HG02870 (cell line): Measurements from ENCODE around the gene TLX2.

Experiments
- ATAC-seq: cut with Tn5 transposase; IDR thresholded peaks from one replicate; pipeline ENCODE4 v1.9.1; 2021; ENCODE audit warnings: mild to moderate bottlenecking, moderate library complexity; ENCODE audit not compliant: unreplicated experiment

TLX2 gene

DNA sequence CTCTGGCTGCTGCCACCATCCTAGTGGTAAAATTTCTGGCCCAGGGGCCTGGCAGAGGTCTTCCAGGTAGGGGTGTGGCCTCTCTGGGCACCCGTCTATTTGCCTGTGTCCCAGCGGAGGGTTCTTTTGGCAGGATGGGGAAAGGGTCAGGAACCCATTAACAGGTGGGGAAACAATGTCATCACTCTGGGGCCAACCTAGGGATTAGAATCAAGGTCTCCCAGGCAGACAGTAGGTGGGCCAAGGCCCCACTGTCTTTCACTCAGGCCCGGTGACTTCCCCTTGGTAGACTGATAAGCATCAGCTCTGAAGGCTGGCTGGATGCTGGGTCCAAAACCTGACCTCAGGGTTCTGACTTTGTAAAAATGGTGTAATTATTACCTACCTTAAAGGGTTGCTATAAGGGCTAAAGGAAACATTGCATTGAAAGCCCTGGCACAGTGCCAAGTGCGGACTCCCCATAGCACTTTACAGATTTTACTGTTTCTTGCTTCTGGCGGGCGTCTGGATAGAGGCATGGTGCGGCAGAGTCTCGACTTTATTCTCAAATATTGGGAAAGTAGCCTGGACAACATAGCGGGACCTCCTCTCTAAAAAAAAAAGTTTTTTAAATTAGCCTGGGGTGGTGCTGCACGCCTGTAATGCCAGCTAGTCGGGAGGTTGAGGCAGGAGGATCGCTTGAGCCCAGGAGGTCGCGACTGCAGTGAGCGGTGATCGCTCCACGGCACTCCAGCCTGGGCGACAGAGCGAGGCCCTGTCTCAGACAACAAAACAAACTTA, 17.1 kb upstream of the TLX2 start:
- no peak for ATAC-seq

DNA sequence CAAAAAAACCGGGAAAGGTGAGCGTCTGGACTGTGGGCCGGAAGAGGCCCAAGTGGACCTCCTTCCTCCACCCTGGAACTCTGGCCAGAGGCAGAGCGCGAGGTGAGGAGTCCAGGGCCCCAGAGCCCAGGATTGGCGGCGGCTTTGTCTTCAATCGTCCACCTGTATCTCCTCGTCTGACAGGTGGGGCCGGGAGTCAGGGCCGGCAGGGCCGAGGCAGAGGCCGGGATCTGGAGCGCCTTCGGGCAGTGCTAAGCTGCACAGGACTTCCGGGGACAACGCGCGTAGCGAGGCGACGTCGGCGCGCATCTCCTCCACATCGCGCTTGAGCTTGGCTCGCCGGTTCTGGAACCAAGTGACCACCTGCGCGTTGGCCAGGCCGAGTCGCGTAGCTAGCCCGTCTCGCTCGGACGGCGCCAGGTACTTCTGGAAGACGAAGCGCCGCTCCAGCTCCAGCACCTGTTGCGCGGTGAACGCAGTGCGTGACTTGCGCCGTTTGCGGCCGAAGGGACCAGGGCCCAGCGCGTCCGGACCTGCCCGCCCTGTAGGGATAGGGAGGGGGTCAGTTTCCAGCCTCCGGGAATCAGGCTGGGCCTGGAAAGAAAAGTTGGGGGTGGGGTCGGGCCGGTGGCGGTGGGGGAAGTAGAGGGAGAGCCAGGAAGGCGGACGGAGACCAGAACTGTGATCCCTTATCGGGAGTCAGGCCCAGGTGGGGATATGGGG, 16.3 kb upstream of the TLX2 start:
- ATAC-seq: peak; percentile 45

DNA sequence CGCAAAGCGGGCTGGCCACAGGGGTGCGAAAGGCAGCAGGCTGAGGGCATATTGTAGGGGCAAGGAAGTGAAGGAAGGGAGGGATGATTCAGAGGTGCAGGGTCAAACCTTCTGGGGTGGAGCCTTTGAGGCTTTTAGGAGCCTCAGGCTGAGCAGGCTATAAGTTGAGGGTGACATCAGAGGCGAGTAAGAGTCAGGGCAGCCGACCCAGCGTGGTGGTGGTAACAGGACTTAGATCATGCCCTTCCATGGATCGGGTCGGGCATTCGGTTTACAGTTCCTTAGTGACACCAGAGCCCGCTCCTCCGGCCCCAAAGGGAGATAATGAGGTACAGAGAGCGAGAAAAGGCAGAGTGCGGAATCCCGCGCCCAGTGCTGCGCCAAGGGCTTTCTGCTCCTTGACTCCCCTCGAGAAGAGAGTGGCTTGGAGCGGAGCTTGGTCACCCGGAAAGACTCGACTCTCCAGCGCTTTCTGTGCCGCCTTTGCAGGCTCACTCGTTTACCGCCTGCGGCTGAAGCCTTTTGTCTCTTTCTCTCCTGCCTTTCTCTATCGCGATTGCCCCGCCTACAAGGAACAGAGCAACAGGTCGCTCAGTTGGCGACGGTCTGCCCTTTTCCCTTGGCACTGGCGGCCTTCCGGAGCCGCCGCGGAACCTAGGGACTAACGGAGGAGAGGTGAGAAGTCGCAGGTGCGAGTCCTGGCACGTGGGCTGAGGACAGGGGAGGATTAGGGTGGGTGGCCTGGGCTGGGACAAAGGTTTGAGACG, 15.6 kb upstream of the TLX2 start:
- ATAC-seq: no peak

DNA sequence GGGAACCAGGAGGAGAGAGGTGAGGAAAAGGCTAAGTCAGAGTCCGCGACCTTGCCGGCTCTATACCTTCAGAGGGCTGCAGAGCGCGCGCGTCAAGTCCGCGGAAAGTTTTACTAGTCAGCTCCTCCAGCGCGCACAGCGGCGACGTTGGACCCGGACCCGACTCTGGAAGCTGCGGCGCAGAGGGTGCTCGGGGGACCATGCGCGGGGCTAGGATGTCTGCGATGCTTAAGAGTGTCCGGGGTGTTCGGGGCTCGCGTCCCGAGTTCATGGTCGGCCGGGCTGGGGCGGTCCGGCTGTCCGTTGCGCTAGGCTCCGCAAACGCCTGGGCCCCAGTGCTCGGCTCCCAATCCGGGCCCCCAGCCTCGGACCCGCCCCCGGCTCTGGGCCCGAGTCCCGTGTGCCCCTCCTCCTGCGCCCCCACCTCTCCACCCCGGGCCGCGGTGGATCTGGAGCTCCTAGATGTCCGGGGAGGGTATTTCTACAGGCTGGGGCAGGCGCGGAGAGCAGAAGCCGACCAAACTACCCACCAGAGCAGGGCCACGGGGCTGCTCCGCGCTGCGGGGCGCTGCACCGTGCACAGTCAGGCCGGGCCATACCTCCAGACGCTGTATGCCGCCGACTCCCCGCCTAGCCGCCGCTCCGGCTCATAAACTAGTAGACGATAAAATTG, 14.8 kb upstream of the TLX2 start, which contains the start of gene LBX2:
TSS of gene LBX2 (minus strand) at position 337 of the 673 bp plus-strand sequence. CDS start at position 271, 66 bp downstream.
- ATAC-seq: no peak

DNA sequence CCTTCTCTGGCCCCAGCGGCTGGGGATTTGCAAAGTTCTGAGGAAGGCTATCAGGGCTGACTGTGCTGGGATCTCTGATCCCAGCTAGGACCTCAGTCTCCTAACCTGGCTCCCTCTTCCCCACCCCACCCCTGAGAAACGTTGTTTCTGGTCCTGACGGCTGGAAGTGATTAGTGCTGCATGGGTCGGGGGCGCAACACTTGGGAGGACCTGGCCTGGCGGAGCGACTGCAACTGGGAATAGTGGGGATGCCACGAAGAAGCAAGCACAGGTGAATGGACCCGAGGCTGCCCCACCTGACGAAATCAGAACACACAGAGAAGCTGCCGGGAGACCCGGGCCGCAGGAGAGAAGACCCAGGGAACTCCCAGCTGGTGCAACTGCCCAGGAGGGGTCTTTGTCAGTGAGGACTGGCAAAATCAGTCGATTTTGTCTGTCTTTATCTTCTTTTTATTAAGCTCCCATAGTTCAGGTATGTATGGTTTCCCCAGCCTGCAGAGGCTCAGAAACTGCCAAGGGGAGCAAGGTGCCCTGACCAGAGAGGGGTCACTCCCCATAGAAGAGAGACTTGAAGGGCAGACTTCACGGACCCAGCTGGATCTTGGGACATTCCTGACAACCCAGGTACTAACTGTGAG, 14.2 kb upstream of the TLX2 start:
- no peak for ATAC-seq

DNA sequence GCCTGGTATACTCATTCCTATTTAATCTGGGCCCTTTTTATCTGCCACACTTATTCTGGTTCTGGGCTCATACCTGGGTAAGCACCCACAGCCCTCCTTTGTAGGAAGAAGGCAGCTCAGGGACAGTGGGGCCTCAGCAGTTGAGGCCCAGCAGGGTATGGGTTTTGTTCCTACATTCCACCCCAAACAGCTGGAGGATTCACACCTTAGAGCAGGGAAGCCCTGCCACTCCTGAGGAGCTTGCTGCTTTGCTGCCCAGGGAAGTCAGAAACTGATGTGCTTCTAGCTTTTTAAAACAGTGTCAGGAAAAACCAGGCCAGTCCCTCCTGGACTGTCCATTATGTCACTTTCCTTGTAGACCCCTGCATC, 13.7 kb upstream of the TLX2 start:
- no peak for ATAC-seq

DNA sequence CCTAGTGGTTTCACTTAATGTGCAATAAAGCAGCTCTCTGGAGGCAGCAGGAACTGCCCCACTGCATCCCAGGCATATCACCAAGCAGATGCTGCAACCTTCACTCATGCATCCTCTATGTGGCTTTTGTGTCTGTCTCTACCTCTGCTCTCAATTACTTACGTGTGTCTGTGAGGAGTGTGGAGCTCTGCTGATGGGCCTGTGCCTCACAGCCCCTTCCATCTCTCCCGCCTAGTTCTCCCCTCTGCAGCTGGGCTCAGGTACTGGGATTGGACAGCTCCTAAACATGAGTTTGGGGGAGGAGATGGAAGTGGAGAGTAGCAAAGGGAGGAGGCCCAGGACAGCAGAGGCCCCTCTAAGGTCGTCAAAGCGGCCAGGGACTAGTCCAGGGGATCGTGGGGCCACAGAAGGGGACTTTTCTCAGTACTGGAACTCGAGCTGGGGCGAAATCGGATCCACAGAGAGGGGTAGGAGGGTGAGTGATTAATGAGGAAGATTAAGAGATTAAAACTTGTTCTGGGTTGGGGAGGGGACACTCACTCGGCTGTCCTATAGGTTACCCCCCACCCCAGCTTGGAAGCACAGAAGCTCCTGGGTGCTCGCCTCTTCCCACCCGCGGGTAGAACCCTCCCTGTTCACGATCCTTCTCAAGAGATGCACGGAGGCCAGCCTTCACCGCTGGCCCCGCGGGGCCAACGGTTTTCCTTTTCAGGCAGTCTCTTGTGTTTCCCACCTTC, 12.7 kb upstream of the TLX2 start:
- no peak for ATAC-seq

DNA sequence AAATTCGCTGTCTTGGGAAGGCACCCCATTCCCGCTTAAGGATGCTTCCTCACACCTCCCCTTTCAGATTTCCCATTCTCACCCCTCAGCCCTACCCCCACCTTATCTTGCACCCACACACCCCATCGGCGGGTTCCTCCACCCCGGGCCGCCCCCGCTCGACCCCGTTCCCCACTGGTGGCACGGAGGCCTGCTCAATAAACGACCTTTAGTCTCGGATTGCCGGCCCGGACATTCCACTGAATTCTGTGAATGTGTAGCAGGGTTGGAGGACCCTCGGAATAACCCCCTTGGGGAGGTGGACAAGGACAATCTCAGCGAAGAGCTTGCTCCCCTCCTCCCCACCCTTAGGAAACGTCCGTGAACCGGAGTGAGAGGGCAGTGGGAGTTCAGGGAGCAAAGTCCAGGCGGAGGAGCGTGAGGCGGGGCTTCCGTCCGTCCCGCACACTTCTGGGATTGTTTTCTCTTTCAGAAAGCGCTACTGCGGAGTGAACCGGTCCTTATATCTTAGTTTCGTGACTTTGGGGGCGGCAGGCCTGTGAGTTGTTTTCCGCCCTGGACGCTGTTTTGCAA, 12.0 kb upstream of the TLX2 start:
- ATAC-seq: no peak

DNA sequence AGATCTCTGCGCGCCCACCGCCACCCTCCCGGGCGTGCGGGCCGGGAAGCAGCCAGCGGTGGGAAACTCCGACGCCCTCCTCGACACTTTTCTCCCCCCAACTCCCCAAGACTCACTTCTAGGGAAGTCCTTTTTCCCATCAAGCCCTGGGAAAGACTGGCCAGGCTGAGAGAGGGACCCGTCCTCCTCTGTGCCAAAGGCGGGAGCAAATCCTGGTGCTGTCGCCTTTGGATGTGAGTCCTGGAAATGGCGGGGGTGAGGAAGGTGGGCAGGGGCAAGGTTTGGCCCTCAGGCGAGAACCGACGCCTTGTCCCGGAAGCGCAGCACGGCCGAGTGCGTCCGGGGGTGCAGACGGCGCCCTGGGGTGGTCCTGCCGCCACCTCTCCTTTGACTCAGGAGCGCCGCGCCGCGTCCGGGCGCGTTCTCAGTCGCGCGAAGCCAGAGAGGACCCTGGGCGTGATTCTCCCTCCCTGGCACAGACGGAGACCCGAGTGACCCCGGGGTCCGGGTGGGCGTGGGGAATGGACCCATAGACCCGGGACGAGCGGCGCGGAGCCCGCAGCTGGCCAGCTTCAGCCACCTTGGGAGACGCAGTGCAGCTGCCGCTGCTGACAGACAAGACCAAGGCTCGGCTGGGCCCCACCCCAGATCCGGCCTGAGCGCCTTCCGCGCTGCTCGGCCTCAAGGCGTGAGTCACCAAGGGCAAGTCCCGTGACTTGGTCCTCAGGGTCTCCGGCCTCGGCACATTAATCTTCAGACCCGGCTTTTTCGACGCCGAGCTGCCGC, 11.3 kb upstream of the TLX2 start:
- ATAC-seq: peak; percentile 28

DNA sequence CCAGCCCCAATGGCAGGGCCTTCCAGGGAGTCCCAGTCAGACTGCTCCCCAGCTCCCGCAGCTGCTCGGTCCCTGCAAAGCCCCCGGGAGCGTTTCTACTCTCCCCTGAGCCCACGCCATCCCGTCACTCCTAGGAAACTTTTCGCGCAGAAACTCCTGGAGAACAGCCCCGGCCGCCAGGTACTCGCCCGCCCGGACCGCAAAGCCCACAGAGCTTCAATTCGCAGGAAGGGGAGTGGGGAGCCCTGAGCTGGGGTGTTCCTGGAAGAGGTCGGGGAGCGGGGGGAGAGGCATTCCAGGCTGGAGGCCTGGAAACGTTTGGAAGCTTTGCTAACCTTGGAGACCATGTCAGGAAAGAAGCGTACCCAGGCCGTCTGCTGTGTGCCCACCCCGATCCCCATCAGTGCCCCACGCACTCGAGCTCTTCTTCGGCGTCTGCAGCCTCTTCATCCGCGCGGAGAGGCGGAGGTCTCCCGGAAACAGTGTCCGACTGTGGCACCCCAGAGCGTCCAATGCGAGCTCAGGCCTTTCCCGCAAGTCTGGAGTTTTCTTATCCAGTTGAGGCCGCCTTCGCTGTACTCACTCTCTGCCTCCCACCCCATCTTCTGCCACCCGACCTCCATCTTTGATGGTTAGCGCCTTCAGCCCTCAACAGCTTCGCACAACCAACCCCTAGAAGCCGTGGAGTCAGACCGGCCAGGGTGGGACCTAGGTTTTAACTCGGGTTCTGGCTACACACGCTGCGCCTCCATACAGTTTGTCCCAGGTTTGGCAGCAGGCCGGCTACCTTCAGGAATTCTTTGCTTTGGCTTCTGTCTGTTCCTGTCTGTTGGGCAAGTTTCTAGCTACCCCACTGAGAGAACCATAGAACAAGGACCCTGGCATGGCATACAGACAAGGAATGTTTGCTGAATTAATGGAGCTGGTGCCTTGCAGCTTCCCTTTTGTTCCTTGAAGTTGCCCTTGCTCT, 10.5 kb upstream of the TLX2 start:
- no peak for ATAC-seq

DNA sequence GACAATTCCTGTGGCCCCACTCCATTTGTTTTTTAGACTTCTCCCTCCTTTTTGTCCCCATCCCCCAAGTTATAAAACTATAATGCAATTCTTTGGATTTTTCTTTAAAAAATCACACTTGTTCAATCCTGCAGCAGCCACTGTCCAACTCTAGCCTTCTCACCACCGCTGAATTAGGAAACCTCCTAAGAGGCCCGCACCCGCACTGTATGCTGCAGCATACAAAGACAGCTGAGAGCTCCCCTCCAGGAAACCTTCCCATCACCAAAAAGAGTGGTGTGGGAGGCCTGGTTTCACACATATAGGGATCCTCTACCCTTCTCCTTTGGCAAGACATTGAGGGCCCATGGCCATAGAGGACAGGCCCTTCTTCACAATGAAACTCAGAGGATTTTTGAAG, 9.7 kb upstream of the TLX2 start:
- no peak for ATAC-seq

DNA sequence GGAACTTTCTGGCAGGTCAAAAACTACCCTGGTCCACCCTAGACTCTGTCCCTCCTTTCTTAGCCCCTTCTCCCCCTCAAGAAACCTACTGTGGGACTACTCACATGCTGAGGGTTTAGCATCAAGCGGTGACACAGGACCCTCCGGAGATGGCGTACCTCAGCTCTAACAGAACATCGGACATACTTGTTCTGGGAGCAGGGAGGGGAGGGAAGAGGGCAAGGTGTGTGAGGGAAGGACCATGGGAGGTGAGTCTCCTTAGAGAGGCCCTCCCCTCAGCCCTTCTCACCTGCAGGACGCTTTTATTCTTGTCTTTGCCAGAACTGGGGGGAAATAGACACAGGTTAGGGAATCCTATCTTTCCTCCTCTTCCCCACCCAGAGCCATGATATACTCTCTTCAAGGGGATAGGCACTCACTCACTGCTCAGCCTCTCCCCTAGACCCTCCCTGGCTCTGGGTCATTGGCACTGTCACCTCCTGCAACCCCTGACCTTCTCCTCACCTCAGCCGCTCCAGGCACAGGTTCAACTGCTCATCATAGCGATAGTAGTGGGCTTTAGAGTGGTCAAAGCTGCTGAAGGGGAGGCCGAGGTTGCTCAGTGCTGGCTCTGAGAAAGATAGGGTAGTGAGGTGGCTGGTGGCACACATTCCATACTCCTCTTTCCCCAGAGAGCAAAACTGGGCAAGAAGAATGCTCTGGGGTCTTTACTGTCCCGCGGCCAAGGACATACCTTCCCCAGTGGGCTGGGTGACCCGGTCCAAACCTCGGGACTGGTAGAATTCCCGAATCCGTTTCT, 8.6 kb upstream of the TLX2 start:
- ATAC-seq: no peak

DNA sequence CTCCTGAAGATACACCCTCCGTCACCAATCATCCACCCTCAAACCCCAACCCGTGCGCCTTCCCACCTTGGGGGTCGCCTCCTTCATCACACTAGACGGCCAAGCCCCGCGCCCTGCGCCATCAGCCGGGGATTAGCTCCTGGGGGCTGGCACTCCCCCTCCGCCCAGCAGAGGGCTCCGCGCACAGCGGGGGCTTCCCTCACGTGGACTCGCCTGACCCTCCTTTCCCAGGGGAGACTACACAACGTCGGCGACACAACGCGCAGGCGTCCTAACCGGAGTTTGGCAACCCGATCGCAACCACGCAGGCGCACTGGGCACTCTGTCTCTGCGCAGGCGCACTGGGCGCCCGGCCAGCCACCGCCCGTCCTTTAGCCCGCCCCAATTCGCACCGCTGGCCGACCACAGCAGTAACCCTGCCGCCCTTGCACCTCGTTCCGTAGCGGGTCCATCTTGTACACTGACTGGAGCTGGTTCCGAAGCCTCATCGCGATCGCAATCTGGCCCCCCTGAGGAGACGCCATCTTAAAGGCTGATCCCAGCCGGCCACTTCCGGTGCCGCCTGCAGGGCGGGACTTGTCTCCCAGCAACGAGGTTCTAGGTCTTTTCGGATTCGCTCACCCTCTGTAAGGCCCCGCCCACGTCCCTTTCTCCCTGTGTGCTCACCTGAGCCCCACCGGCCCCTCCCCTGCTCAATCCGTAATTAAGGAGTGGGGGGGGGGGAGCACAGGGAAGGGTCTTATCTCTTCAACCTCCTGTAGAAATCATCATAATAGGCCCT, 6.9 kb upstream of the TLX2 start, which contains the start of gene PCGF1:
TSS of gene PCGF1 (minus strand) at position 551 of the 781 bp plus-strand sequence. CDS start at position 524, 27 bp downstream.
- peak; percentile 90 for ATAC-seq

DNA sequence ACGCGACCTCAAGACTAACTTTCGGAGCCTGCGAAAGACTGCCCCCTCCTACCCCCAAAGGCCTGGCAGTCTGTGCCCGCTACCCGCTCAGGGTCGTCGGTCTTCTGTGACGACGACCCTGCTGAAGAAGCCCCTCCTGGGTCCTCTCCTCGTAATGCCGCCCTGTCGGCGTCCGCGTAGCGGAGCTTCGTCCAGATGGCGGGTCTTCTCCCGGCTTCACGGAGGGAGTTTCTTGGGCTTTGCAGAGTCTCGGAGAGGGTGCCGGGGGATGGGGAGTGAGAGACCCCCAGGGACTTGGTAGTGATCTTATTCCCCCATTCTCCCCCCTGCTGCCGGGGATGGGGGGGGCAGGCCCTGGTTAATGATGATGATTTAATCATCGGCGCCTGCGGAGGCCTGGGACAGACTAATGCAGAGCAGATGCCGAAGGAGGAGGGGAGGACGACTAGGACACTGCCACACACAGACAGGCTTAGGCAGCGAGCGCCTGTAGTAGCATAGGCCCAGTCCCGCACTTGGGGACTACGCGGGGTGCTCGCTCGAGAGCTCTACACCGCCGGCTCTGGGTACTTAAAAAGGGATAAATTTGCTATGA, 6.2 kb upstream of the TLX2 start:
- ATAC-seq: peak; percentile 3

DNA sequence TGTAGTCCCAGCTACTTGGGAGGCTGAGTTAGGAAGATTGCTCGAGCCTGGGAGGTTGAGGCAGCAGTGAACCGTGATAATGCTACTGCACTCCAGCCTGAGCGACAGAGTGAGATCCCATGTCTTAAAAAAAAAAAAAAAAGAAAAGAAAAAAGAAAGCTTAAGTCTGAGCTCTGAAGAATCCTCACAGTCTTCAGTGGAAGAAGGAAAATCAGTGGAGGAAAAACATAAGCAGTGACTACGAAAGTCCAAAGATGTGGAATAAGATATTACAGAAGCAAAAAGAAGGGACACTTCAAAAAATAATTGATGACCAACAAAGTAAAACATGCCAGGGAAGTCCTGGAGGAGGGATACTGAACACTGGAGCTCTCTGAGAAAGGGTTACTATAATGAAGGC, 4.0 kb upstream of the TLX2 start:
- ATAC-seq: no peak
